CD4-positive, alpha-beta T cell treated with Interferon alpha-2 for 1 hour (primary cell): ENCODE data around the gene SLC8A2.
"Not testable (repeated sequence)": the region's sequence is repeated elsewhere in the genome, so short reads cannot be mapped to it uniquely, and the experiment has no call there.

Source experiments
- DNase-seq, 2 donors: peaks; one replicate each; pipeline ENCODE4 v3.0.0-alpha.2; 2020 to 2022

The SLC8A2 gene

GRCh38 chr19:47487551-47488515, 16.1 kb upstream of the SLC8A2 start:
- no peak for DNase-seq

DNA sequence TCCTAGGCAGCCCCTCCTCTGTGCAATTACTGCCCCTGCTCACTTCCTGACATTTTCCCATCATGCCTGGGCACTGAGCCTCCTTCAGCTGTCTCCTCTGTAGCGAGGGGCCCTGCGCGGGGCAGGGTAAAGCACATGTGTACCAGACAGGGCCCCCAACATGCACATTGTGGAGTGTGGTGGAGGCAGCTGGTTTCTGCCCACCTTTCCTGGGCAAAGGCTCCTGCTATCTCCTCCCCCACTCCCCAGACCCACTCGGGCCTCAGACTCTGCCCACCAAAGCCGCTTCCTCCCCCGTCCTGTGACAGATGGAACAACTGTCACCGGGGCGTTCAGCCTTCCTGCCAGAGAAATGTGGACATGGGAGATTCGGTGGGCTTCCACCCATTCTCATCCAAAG, 15.2 kb upstream of the SLC8A2 start:
- DNase-seq, result no peak

DNA sequence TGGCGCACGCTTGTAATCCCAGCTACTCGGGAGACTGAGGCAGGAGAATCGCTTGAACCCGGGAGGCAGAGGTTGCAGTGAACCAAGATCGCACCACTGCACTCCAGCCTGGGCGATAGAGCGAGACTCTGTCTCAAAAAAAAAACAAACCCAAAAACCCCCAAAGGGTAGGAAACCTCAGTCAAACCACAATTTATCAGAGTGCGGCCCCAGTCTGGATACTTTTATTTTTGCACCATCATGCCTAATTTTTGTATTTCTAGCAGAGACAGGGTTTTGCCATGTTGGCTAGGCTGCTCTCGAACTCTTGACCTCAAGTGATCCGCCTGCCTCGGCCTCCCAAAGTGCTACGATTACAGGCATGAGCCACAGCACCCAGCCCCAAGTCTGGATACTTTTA, 14.5 kb upstream of the SLC8A2 start:
- not testable (repeated sequence) for DNase-seq

DNA sequence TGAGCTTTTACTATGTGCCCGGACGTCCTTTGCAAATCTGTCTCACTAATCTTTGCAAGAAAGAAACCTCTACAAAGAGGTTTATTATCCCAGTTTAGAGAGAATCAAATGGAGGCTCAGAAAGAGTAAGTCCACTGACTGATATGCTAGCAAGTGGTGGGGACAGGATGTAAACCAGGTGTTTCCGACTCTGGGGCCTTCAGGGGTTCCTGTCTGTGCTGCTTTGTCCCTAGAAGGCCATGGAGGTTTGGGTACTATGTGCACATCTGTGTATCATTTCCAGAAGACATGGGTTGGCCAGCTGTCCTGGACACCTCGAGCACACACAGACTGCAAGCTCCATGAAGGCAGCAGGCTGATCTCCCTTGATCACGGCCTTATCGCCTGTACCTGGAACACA, 13.5 kb upstream of the SLC8A2 start:
- no peak for DNase-seq

DNA sequence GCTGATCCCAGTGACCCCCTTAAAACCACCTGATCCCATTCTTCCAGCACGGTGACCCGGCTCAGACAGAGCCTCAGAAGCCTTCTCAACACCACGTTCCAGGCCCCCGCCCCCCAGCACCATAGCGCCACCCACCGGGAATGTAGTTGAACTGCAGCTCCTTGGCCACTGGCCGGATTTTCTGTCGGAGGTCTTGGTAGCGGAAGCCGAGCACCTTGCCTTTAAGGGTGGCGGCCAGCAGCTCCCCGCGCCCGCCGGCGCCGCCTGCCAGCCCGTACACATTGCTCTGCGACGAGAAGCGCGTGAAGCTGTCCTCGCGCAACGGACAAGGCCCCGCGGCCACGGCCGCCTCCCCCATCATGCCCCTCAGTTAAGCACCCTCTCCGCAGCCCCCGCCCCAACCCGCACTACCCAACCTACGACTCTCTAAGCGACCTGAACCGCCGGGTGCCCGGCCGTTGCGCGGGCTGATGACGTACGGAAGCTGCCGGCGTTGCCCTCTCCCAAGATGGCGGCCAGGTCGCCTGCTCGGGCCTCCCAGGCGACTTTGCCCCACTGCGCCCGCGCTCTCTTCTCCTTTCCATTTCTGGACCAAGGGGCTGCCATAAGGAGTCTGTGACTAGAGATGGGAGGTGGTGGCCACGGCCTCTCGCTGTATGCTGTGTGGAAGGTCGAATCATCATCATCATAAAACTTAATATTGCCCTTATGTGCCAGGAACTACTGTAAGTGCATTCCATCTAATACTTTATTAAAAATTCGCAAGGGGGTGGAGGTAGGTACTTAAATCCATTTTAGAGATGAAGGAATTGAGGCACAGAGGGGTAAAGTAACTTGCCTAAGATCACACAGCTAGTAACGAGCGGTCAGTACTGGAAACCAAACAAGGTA, 12.4 kb upstream of the SLC8A2 start, which contains the start of gene KPTN:
TSS of gene KPTN (minus strand) at position 420 of the 891 bp plus-strand sequence. CDS start at position 361, 59 bp downstream.
- peak; percentile 90 to 91 for DNase-seq

DNA sequence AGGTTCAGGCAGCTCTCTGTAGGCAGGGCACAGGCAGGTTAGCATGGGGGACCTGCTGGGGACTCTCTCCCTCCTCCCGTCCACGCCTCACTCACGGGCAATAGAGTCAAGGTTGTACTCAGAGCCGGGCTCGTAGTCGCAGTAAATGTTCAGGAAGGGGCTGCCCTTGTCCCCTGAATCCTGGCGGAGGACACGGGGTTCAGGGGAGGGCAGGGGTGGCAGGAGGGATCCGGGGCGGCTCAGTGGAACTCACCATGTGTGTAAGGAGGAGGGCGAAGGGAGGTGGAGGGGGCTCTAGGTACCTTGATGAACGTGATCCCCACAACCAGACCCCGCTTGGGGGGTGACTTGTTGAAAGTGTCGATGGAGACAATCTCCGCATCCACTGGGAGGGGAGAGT, 11.5 kb upstream of the SLC8A2 start:
- no peak for DNase-seq

DNA sequence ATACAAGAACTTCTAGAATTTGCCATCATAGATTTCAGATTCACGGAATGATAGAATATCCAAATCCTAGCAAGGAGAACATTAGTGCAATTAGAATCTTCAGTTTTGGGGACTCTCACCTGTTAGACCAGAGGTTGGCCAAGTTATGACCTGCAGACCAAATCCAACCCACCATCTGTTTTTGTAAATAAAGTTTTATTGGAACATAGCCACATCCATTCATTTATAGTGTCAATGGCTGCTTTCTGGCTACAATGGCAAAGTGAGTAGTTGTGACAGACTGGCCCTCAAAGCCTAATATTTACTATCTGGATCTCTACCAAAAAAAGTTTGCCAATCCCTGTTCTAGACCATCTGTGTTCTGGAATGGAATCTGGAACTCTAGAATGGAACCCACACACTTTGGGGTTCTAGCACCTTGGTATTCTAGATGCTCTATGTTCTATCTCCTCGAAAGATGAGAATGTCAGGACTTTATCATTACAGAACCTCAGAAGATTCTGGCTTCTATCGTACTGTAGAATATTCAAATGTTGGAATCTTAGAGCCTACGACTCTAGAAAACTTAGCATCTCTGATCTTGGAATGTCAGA, 9.9 kb upstream of the SLC8A2 start:
- DNase-seq, result no peak

- no peak for DNase-seq
Observed at GRCh38 chr19:47480658-47481057, 9.0 kb upstream of the SLC8A2 start.

- no peak for DNase-seq
Observed at GRCh38 chr19:47479701-47480503, 8.2 kb upstream of the SLC8A2 start.

- DNase-seq, result no peak
Observed at GRCh38 chr19:47476438-47476972, 4.8 kb upstream of the SLC8A2 start.

GRCh38 chr19:47475465-47475864, 3.8 kb upstream of the SLC8A2 start:
- no peak for DNase-seq

DNA sequence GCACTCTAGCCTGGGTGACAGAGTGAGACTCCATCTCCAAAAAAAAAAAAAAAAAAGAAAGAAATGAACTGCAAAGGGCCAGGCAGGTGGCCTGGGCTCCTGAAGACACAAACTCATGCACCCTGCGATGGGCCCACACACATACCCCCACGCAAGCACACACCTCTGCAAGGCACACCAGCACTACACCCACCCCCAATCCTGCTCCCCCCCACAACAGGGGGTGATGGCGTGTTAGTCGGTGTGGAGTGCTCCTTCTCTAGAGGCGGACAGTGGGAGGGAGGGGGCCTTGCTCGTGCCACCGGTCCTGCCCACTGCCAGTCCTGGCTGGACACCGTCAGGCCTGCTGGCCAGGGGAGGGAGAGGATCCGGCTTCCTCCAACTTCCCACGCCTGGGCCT, 1.6 kb upstream of the SLC8A2 start:
- DNase-seq, result no peak

GRCh38 chr19:47471381-47471732, 336 bp downstream of the SLC8A2 start:
- DNase-seq, result no peak

GRCh38 chr19:47470447-47471195, 1.1 kb downstream of the SLC8A2 start:
- no peak for DNase-seq

DNA sequence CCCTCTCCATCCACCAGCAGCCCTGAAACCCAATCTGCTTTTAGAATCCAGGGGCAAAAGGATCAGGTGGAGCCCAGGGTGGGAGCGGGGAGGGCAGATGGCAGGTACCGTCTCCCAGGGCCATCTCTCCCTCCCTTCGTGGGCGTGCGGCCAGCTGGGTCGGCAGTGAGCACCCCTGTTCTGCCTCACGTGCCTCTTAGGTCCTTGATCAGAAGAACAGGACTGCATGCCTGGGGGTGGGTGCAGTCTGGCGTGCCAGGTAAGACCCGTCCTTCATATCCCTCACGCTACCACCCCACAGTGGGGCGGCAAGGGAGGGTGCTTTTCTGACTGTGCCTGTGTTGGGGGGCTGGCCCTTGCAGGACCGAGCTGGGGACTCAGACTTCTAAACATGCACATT, 2.0 kb downstream of the SLC8A2 start:
- no peak for DNase-seq

DNA sequence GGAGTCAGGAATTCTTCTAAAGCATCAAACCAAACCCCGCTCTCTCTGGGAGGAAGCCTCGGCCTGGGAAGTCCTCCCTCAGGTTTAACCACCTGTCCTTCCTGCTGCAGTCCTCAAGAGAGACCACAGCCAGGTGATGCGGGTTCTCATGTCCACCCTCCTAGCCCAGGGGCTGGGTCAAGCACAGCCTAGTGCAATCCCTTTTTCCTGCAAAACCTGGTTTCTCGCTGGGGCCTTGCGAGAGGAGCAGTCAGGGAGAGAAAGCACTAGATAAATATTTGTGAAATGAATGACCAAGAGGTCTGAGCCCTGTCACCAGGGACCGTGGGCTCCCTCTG, 2.4 kb downstream of the SLC8A2 start:
- no peak for DNase-seq

DNA sequence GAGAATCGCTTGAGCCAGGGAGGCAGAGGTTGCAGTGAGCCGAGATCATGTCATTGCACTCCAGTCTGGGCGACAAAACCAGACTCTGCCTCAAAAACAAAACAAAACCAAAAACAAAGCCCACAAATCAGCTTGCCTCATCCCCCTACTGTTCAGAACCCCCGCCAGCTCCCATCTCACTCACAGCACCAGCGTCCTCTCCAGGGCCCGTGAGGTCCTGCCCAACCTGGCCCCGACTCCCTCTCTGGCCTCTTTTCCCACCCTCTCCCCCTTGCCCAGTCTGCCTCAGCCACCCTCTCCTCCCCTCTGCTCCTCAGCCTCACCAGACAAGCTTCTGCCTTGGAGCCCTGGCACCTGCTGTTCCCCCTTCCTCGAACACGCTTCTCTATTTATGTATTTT, 3.8 kb downstream of the SLC8A2 start:
- no peak for DNase-seq

DNA sequence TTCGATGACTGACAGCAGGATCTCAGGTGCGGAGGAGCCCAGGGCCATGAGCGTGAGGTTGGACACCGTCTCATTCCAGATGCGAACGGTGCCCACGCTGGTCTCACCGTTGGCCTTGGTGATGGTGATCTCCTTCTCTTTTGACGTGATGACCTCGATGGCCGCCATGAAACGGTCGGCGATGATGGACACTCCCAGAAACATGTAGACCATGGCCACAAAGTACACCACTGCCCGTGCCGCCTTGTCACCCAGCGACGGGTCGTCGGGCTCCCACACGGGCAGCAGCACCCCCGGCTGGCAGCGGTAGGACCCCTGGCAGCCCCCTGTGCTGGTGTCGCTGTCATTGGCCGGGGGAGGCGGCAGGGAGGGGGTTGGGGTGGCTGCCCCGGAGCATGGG, 5.7 kb downstream of the SLC8A2 start:
- DNase-seq, result no peak

DNA sequence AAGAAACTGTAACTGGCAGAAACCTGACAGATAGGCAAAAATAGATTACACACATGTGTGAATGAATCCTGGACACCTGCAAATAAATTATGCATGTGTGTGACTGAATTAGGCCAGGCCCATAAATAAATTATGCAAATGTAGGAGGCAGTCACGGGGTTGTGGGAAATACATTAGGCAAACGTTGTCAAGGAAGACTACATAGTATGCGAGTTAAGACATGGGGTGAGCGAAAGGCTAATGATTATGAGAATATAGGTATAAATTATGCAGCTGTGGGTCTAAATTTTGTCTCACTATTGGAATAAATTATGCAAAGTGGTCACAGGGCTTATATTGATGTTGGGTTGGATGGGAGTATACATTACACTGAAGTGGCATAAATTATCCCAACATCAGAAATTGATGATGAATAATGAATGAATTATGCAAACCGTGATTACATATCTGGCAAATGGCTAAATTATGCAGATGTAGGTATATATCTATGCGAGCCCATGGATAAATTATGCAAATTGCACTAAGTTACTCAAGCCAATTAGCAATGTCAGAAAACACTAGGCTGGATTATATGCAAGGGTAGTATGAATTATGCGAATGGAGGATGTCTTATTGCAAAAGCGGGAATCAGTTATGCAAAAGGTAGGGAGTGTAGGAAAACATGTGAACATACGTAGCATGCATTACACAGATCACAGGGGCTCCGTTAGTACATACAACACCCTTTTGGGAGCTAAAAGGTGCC, 6.8 kb downstream of the SLC8A2 start:
- DNase-seq, result no peak

- DNase-seq, result no peak
Observed at GRCh38 chr19:47461876-47462275, 9.8 kb downstream of the SLC8A2 start.

DNA sequence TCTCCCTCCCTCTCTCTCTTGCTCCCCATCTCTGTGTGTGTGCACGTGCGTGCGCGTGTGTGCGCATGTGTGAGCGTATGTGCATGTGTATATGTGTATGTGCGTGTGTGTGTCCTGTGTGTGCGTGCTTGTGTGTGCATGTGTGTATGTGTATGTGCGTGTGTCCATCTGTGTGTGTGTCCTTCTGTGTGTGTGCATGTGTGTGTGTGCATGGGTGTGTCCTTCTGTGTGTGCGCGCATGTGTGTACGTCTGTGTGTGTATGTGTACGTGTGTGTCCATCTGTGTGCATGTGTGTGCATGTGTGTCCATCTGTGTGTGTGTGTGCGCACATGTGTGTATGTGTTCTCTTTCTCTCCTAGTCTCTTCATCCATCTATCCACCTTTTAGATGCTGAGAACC, 12.2 kb downstream of the SLC8A2 start:
- DNase-seq, result no peak
